Measurements from ENCODE around the gene HDAC4.

The HDAC4 gene

GRCh38 chr2:239008004-239008403 lies 392.8 kb downstream of the HDAC4 start:
- no peak for DNase-seq (ENCODE audit: low read depth)

GRCh38 chr2:239006622-239007285 lies 394.1 kb downstream of the HDAC4 start:
- no peak for DNase-seq (ENCODE audit: low read depth)

DNA sequence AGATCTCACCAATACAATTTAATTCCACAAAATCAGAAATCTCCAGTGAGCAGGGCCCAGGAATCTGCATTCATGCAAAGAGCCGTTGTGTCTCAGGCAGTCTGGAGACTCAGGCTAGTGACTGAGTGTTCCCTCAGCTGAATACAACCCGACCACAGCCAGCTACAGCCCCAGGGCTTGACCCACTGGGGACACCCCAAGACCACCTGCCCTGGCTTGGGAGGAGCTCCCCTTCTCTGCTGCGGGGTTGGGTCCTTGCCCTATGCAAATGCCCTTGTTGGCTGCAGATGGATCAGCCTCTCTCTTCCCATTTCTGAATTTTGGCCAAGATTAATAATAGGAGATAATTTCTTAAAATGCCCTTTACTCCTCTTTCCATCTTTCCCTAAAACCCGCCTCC lies 395.2 kb downstream of the HDAC4 start:
- DNase-seq (ENCODE audit: low read depth) = no peak

DNA sequence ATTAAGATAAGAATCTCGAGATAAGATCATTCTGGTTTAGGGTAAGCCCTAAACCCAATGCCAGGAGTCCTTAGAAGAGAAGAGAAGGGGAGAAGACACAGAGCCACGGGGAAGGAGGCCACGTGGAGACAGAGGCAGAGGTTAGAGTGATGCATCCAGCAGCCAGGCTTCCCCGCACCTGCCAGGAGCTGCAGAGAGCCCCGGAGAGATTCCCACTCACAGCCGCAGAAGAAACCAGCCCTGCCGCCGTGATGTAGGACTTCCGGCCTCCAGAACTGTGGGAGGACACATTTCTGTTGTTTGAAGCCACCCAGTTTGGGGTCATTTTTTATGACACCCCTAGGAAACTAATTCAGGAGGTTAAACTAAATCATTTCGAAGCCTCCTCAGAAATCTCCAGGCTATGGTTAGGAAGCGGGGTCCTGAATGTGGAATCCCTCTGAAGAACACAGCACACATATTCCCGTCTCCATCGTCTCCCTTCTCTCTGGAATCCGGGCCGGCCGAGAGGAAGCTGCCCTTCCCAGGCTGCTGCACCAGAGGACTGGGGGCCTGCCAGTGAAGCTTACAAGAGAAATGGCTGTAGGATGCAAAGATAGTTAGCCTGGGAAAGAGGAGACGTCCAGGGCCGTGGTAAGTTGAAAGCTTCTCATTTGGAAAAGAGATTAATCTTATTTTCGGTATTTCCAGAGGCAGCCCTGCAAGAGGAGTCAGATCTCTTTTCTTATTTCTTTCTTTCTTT lies 396.4 kb downstream of the HDAC4 start:
- no peak for DNase-seq (ENCODE audit: low read depth)

GRCh38 chr2:239003624-239004273 lies 397.1 kb downstream of the HDAC4 start:
- no peak for DNase-seq (ENCODE audit: low read depth)

DNA sequence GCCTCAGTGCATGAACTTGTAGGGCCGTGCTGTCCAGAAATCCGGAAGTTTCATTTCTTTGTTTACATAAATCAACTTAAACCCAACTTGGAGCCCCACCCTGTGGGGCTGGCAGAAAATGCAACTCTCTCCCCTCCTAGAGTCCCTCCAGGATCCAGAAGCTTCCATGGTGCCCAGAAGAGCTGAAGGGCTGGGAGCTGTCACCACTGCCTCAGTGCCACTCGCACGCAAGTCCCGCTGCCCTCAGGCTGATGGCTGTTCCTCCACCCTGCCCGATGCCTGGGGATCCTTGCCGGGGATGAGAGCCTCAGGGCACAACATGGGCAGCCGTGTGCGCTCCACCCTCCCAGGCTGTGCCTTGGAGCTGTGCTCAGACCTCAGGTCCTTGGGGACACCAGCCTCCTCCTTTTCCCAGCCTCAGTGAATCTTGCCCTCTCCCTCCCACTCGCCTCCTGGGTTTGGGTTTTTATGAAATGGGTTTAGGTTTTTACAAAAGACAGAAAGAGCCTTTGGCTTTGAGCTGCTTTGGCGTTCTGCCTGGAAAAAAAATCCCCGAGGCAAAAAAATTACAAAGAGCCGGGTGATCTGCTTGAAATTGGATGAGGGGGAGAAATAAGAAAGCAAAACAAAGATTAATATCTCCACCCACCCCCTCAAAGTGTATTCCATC lies 397.7 kb downstream of the HDAC4 start:
- DNase-seq (ENCODE audit: low read depth) = no peak

DNA sequence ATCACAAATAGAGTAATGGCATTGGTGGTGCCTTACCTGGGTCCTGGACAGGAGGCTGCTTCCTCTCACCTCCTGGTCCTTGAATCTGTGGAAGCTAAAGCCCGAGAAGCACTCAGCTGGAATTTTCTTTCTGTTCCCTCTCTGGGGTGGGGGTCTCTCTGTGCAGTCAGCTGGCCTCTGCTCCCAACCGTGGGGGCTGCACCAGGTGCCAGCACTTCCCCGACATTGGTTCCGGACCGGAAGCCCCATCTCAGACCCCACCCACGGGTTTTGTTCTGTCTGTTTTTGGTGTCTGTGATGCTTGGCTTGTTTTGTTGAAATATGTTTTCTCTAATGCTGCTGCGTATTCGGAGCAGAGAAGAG lies 398.2 kb downstream of the HDAC4 start:
- DNase-seq (ENCODE audit: low read depth) = no peak

- DNase-seq (ENCODE audit: low read depth) = no peak
Observed at GRCh38 chr2:239001794-239002193, 399.0 kb downstream of the HDAC4 start.

DNA sequence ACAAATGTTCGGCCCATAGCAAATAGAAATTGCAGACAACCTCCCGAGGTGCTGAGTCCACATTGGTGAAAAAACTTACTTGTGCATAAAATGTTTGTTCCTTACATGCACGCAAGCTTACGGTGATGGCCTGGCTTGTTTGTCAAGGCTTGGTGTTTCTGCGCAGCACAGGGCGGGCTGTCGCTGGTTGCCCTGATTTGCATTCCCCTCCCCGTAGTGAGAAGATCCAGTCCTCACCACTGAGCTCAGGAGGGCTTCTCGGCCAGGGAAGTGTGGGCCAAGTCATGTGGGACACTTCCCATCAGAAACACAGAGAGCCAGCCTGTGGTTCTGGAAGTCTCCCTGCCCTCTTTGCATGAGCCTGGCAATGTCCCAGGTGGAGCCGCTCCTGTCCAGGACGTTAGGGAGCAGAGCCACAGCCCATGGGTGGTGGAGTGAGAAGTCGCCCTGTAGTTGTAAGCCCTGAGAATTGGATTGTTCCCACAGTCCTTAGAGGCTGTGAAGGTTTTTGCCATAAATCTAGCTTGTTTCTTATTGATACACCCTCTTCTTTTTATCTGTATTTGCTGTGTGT lies 400.2 kb downstream of the HDAC4 start:
- no peak for DNase-seq (ENCODE audit: low read depth)

DNA sequence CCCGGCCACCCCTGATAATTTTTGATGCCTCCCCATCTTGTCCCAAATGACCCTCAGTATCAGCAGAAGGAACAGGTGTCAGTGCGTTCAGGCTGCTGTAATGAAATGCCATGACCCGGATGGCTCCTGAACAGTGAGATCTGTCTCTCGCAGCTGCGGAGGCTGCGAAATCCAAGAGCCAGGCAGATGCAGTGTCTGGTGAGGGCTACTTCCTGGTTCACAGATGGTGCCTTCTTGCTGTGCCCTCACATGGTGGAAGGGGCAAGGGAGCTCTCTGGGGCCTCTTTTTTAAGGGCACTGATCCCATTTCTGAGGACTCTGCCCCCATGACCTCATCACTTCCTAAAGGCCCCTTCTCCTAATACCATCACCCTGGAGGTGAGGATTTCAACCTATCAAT lies 400.7 kb downstream of the HDAC4 start:
- DNase-seq (ENCODE audit: low read depth) = no peak

DNA sequence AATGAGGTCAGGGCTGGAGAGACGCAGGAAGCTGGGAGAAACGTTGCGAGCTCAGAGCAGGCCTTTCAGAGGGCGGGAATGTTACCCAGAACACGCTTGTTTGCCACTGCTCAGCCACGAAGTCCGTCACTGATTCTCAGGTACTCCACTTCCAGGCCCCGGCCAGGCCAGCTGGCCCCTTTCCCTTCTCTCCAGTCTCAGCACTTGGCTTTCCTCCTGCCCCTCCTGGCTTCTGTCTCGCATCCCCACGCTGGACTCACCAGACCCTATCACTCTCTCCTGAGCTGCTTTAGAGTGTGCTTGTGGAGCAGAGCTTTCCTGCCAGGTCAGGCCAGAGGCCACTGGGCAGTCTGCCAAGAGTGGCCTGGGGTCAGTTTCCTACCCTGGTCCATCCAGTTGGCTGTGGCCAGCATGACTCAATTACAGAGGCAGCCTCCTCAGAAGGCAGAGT lies 401.5 kb downstream of the HDAC4 start:
- DNase-seq (ENCODE audit: low read depth) = no peak

DNA sequence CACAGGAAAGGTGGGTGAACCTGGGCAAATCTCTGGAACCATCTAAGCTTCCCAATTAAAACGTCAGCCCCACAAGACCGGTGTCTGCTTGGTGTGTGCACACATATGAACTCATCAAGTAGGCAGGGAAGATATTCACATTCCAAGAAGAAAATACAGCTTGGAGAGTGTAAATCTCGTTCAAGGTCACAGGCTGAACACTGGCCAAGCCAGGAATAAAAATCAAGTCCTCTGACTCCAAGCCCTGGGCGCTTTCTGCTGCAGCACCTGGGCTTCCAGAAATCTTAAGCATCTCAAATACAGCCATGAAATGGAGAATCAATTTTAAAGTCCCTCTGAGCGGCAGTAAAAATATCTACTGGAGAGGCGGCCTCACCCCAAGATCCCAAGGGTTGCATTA lies 402.0 kb downstream of the HDAC4 start:
- DNase-seq (ENCODE audit: low read depth) = no peak
